Osteocyte (in vitro differentiated cells): ENCODE measurements around the gene MR1. TPM values are rescaled to one million over a fixed set of nuclear protein-coding genes. Genes with fewer than 3 reads are reported as not detected.

Experiments
- DNase-seq: peaks from one replicate; pipeline ENCODE4 v3.0.0; 2021; ENCODE audit warnings: mixed read lengths; ENCODE audit not compliant: unreplicated experiment; ENCODE audit errors: extremely low spot score
- H3K27ac Mint-ChIP-seq: one replicate; pipeline ENCODE4 v1.8.0; 2021; ENCODE audit warnings: mild to moderate bottlenecking, mixed read lengths; ENCODE audit not compliant: unreplicated experiment
- H3K27me3 Mint-ChIP-seq: one replicate; pipeline ENCODE4 v1.8.0; 2021; ENCODE audit warnings: mixed read lengths; ENCODE audit not compliant: unreplicated experiment
- H3K36me3 Mint-ChIP-seq: one replicate; pipeline ENCODE4 v1.8.0; 2021; ENCODE audit warnings: mixed read lengths; ENCODE audit not compliant: unreplicated experiment
- H3K4me1 Mint-ChIP-seq: one replicate; pipeline ENCODE4 v1.8.0; 2021; ENCODE audit warnings: mixed read lengths; ENCODE audit not compliant: unreplicated experiment
- H3K4me3 Mint-ChIP-seq: one replicate; pipeline ENCODE4 v1.8.0; 2021; ENCODE audit warnings: mild to moderate bottlenecking, moderate library complexity, mixed read lengths; ENCODE audit not compliant: unreplicated experiment
- H3K9me3 Mint-ChIP-seq: one replicate; pipeline ENCODE4 v1.8.0; 2021; ENCODE audit warnings: mixed read lengths; ENCODE audit not compliant: unreplicated experiment
- CTCF ChIP-seq: fragments of 200-600 bp; sonication (generic); IDR thresholded peaks from 2 replicates; pipeline ENCODE4 v1.5.0; 2021; ENCODE audit warnings: antibody characterized with exemption, mild to moderate bottlenecking, moderate library complexity
- total RNA-seq: library from RNA; stranded (reverse); gene quantifications from 2 replicates; pipeline ENCODE4 v1.2.1, GENCODE V29; 2021

The MR1 gene
- total RNA-seq, 1 donor from 2014 or later: 4.3 TPM

- no peaks in the 10 kb centered on the region for H3K9me3 Mint-ChIP-seq
- TF ChIP-seq CTCF: no peak
- H3K4me3 Mint-ChIP-seq: no peak overlapping the region
- no peak overlapping the region for H3K27ac Mint-ChIP-seq
- no peak for DNase-seq
- peaks cover 50% of the 10 kb centered on the region for H3K4me1 Mint-ChIP-seq
- H3K36me3 Mint-ChIP-seq: no peaks in the 10 kb centered on the region
- no peaks in the 10 kb centered on the region for H3K27me3 Mint-ChIP-seq
These were observed 74.6 kb downstream of the MR1 start for GRCh38 chr1:181108304-181108867.

GRCh38 chr1:181110013-181110412 is 76.2 kb downstream of the MR1 start:
- H3K9me3 Mint-ChIP-seq: no peaks in the 10 kb centered on the region
- no peak overlapping the region for H3K27ac Mint-ChIP-seq
- H3K4me1 Mint-ChIP-seq: peaks cover 42% of the 10 kb centered on the region
- H3K27me3 Mint-ChIP-seq: no peaks in the 10 kb centered on the region
- no peak overlapping the region for H3K4me3 Mint-ChIP-seq
- H3K36me3 Mint-ChIP-seq: no peaks in the 10 kb centered on the region
- TF ChIP-seq CTCF: no peak
- no peak for DNase-seq

Other genes starting within 250 kb of the MR1 start
- 6.6 and 8.4 TPM in 2 replicates for gene KIAA1614, start 121.1 kb upstream of the MR1 start, total RNA-seq
- 25.6 and 25.8 TPM in 2 replicates for gene STX6, start 11.1 kb upstream of the MR1 start, total RNA-seq
- 29.8 and 32.2 TPM in 2 replicates for gene IER5, start 54.7 kb downstream of the MR1 start, total RNA-seq